HepG2 (cell line): ENCODE data around the gene EVI5. TPM values are rescaled to one million over a fixed set of nuclear protein-coding genes. Genes with fewer than 3 reads are reported as not detected.
"Not testable (repeated sequence)": the region's sequence is repeated elsewhere in the genome, so short reads cannot be mapped to it uniquely, and the experiment has no call there.

Experiments
- ATAC-seq: fragments of 200-7000 bp; cut with Tn5 transposase; 3 replicates; pipeline ENCODE4 v1.9.1; 2020; ENCODE audit warnings: mild to moderate bottlenecking, moderate library complexity
- BruUV-seq: library from RNA; stranded (reverse); fragments of 400-500 nt; replicated peaks from 2 replicates; lab custom pipeline; 2021; lab: Mats Ljungman, UMichigan
- CTCF ChIA-PET: fragments of 300-600 bp; formaldehyde crosslinking; extraction: SDS; loops from one replicate; lab custom pipeline; 2021; ENCODE audit warnings: low total read pairs, inconsistent platforms, low intra/inter-chr PET ratio; lab: Yijun Ruan, JAX
- POLR2A ChIA-PET: fragments of 350-600 bp; sonication (Branson Sonifier 250); formaldehyde crosslinking; loops from one replicate; lab custom pipeline; 2020; ENCODE audit warnings: antibody characterized with exemption, inconsistent platforms; lab: Yijun Ruan, JAX
- DNase-seq: peaks from one replicate; pipeline ENCODE4 v3.0.0-alpha.2; 2015; ENCODE audit warnings: low spot score
- FAIRE-seq: peaks from 3 replicates; lab custom pipeline; 2011; peaks lifted over from hg19 to GRCh38; lab: Jason Lieb, UNC
- H2AFZ ChIP-seq: one replicate; pipeline ENCODE4 v1.6.1; 2011; ENCODE audit warnings: low read length, inconsistent platforms
- H3K27ac ChIP-seq: fragments of 300-600 bp; 3 replicates; pipeline ENCODE4 v1.8.0; 2011; ENCODE audit warnings: mixed run types, mild to moderate bottlenecking, mixed read lengths, low read length, inconsistent platforms; ENCODE audit not compliant: insufficient read depth; ENCODE audit errors: extremely low read length
- H3K27me3 ChIP-seq, 2 experiments: fragments of 200-600 bp in 1 of 2; 2 replicates in 1 of 2; 3 replicates in 1 of 2; pipeline versions ENCODE4 v1.6.0 to v1.8.0; 2011; ENCODE audit warnings: low read length in 2 of 2, mild to moderate bottlenecking in 2 of 2, moderate library complexity in 2 of 2, inconsistent platforms in 1 of 2; ENCODE audit not compliant: insufficient read depth in 2 of 2, control insufficient read depth in 1 of 2
- H3K36me3 ChIP-seq, 2 experiments: fragments of 200-600 bp in 1 of 2; replicated peaks in 1 of 2; 2 replicates in 1 of 2; 3 replicates in 1 of 2; pipeline versions ENCODE4 v1.5.1 to v1.8.0; 2011; ENCODE audit warnings: low read length in 2 of 2, inconsistent platforms in 1 of 2; ENCODE audit not compliant: insufficient read depth in 2 of 2, control insufficient read depth in 1 of 2
- H3K4me1 ChIP-seq: 2 replicates; pipeline ENCODE4 v1.5.1; 2012; ENCODE audit warnings: low read length, inconsistent platforms; ENCODE audit not compliant: insufficient read depth
- H3K4me2 ChIP-seq: 2 replicates; pipeline ENCODE4 v1.6.0; 2011; ENCODE audit warnings: low read depth, low read length, inconsistent platforms
- H3K4me3 ChIP-seq, 3 experiments: fragments of 200-600 bp in 1 of 3; sonication (generic), shearing (Covaris generic) in 1 of 3; replicated peaks in 1 of 3; 2 replicates each; pipeline ENCODE4 v1.5.1; 2011 to 2016; ENCODE audit warnings: low read length in 3 of 3, inconsistent platforms in 2 of 3, low read depth in 2 of 3, mild to moderate bottlenecking in 2 of 3, control low read depth in 1 of 3, mixed read lengths in 1 of 3; ENCODE audit not compliant: insufficient read depth in 1 of 3
- H3K79me2 ChIP-seq: one replicate; pipeline ENCODE4 v1.6.1; 2011; ENCODE audit warnings: low read length, inconsistent platforms; ENCODE audit not compliant: insufficient read depth
- H3K9ac ChIP-seq: 2 replicates; pipeline ENCODE4 v1.6.0; 2011; ENCODE audit warnings: mild to moderate bottlenecking, low read depth, low read length, inconsistent platforms; ENCODE audit not compliant: insufficient read depth
- H3K9me3 ChIP-seq: 2 replicates; pipeline ENCODE4 v1.5.1; 2012; ENCODE audit warnings: mild to moderate bottlenecking, low read length
- H4K20me1 ChIP-seq: 2 replicates; pipeline ENCODE4 v1.6.0; 2011; ENCODE audit warnings: inconsistent platforms, mild to moderate bottlenecking, low read length, moderate library complexity; ENCODE audit not compliant: insufficient read depth
- GABPA ChIP-seq, 2 experiments: IDR thresholded peaks; 2 replicates each; pipeline ENCODE4 v1.6.1; 2011 to 2016; ENCODE audit warnings: low read depth in 2 of 2, low read length in 1 of 2, missing biosample characterization in 1 of 2, missing genetic modification characterization in 1 of 2
- HES4 ChIP-seq: sonication (generic); formaldehyde crosslinking; IDR thresholded peaks from 2 replicates; pipeline ENCODE4 v1.9.0; 2021; ENCODE audit warnings: mild to moderate bottlenecking, missing genetic modification reagents, borderline replicate concordance
- HNRNPLL ChIP-seq: fragments of 200-400 bp; formaldehyde crosslinking; IDR thresholded peaks from 2 replicates; pipeline ENCODE4 v1.6.1; 2017; ENCODE audit warnings: mild to moderate bottlenecking, low read depth, low read length; ENCODE audit not compliant: poor library complexity, severe bottlenecking
- KLF12 ChIP-seq: sonication (generic); formaldehyde crosslinking; IDR thresholded peaks from 2 replicates; pipeline ENCODE4 v1.4.0; 2020; ENCODE audit warnings: missing genetic modification reagents, borderline replicate concordance
- LCORL ChIP-seq, 2 experiments: fragments of 450-650 bp in 1 of 2; sonication (generic) in 1 of 2; formaldehyde crosslinking in 1 of 2; IDR thresholded peaks; 2 replicates each; pipeline versions ENCODE4 v1.5.0 to v1.6.1; 2017 to 2020; ENCODE audit warnings: antibody characterized with exemption in 1 of 2, missing genetic modification reagents in 1 of 2
- MAFK ChIP-seq, 2 experiments: IDR thresholded peaks in 1 of 2; conservative IDR thresholded peaks in 1 of 2; 2 replicates each; pipeline ENCODE4 v1.6.1; 2011; ENCODE audit warnings: improper control_type of control experiment in 2 of 2, low read length in 2 of 2
- ZNF776 ChIP-seq: sonication (generic); formaldehyde crosslinking; IDR thresholded peaks from 2 replicates; pipeline ENCODE4 v1.4.0; 2020; ENCODE audit warnings: mild to moderate bottlenecking, missing genetic modification reagents
- WGBS: methylation state at CpG from one replicate; pipeline ENCODE4 v1.1.6; 2017; ENCODE audit warnings: low lambda C conversion rate; 5-methylcytosine and 5-hydroxymethylcytosine counted together
- in situ Hi-C: cut with HindIII; loops from 2 replicates; pipeline ENCODE4 v1.10.0; 2017; ENCODE audit warnings: low pct_unique_long_range_greater_than_20kb; ENCODE audit not compliant: extremely low pct_ligation_motif_present
- intact Hi-C: fragments of 100-400 bp; cut with micrococcal nuclease; formaldehyde crosslinking; loops from one replicate; pipeline ENCODE4 v1.10.0; 2022; ENCODE audit not compliant: unreplicated experiment
- polyA plus RNA-seq, 8 experiments: library from polyadenylated mRNA; depleted of rRNA in 3 of 8; stranded (reverse) in 7 of 8; unstranded in 1 of 8; fragments of >200 nt; fragmentation: Illumina TruSeq in 4 of 8; extraction: Trizol in 4 of 8; gene quantifications; 2 replicates each; pipeline versions ENCODE4 v1.2.1 to v1.2.3, GENCODE V29; 2011 to 2016; ENCODE audit warnings: low read depth in 4 of 8, missing spikeins in 1 of 8, mixed read lengths in 1 of 8; ENCODE audit not compliant: insufficient read depth in 1 of 8
- total RNA-seq, 5 experiments: library from RNA; depleted of rRNA; stranded (reverse); fragments of >200 nt; fragmentation: Illumina TruSeq; extraction: Trizol; gene quantifications; 2 replicates each; pipeline ENCODE4 v1.2.3, GENCODE V29; 2016; ENCODE audit warnings: low read depth in 1 of 5

The EVI5 gene
- total and polyA plus RNA-seq, 2 of the 13 experiments (the other 11 are each of a cell fraction or from before 2014, with no cell fraction given), result 4.0 to 12.6 TPM

GRCh38 chr1:92653605-92654381 lies 131.1 kb downstream of the EVI5 start:
- 100% methylated on average over 3 of the region's 4 CpGs for WGBS
- ATAC-seq, result no peak

DNA sequence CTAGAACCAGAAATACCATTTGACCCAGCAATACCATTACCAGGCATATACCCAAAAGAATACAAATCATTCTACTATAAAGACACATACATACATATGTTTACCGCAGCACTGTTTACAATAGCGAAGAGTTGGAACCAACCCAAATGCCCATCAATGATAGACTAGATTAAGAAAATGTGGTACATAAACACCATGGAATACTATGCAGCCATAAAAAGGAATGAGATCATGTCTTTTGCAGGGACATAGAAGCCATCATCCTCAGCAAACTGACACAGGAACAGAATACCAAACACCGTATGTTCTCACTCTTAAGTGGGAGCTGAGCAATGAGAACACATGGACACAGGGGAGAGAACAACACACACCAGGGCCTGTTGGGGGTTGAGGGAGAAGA lies 144.2 kb downstream of the EVI5 start:
- H4K20me1 ChIP-seq, H2AFZ ChIP-seq, BruUV-seq, H3K9ac ChIP-seq, POLR2A ChIA-PET, FAIRE-seq, H3K27ac ChIP-seq, CTCF ChIA-PET, H3K4me3 ChIP-seq, H3K4me1 ChIP-seq, in situ Hi-C loops, H3K79me2 ChIP-seq, H3K36me3 ChIP-seq, ATAC-seq, H3K9me3 ChIP-seq, intact Hi-C loops, H3K27me3 ChIP-seq, DNase-seq, H3K4me2 ChIP-seq: not testable (repeated sequence)
- WGBS, result 99% methylated on average over 3 of the region's 3 CpGs

More at GRCh38 chr1:92653605-92654381, 131.1 kb downstream of the EVI5 start:
- DNase-seq, result no peak
- Histone ChIP-seq H3K27me3 (no peaks in the 10 kb centered on the region), H3K36me3 (peaks cover 3 to 8% of the 10 kb centered on the region in 2 experiments; a peak in 2 of 5 replicates), H2AFZ (no peak overlapping the region), H3K4me2 (no peak overlapping the region), H3K4me3 (no peak overlapping the region), H3K27ac (no peak overlapping the region), H4K20me1 (no peaks in the 10 kb centered on the region), H3K9ac (no peak overlapping the region), H3K79me2 (no peaks in the 10 kb centered on the region), H3K9me3 (peaks cover 23% of the 10 kb centered on the region), H3K4me1 (no peaks in the 10 kb centered on the region)
- POLR2A ChIA-PET, result no interaction called here
- no TSS peak for BruUV-seq
- FAIRE-seq, result no peak
- intact Hi-C loops, result no loop called here
- in situ Hi-C loops, result no loop called here
- TF ChIP-seq MAFK (conservative IDR thresholded peaks at IDR 0.05 in 1 of 2, IDR thresholded peaks at IDR 0.05 in 1 of 2; ENCODE audit: low read length in 2 of 2) (0 out of 4 replicates have a peak, but pooled peaks of 1 of the 2 experiments have one; percentile 4), KLF12 (no peak), ZNF776 (CRISPR knock-in tag) (no peak), HES4 (no peak), HNRNPLL (no peak), LCORL (IDR thresholded peaks at IDR 0.05) (peak; percentile 56; the same call in 1 of the 2 replicates), LCORL (CRISPR knock-in tag; IDR thresholded peaks at IDR 0.05) (no peak), GABPA (IDR thresholded peaks at IDR 0.05; ENCODE audit: low read depth, low read length) (no peak), GABPA (CRISPR knock-in tag; IDR thresholded peaks at IDR 0.05; ENCODE audit: low read depth) (no peak)
- CTCF ChIA-PET, result no interaction called here
